ENCODE results near the gene CLBA1.

Gene CLBA1

GRCh38 chr14:105010891-105011291, 25.3 kb downstream of the CLBA1 start:
- H3K4me1 ChIP-seq (ENCODE audit: control insufficient read depth, insufficient read depth, low read length), result peaks cover 12% of the 10 kb centered on the region
- POLR2A ChIA-PET, result interaction anchor here (1.5 kb wide), 1 partner anchor 10 kb away, joined by 3 read pairs; the partner anchor contains the start of gene CDCA4
- no peaks in the 10 kb centered on the region for H3K9me3 ChIP-seq (ENCODE audit: control insufficient read depth, insufficient read depth, low read depth, low read length)
- CTCF ChIA-PET, result interaction anchor here (0.6 to 5.7 kb wide), 3 partner anchors 34 to 475 kb away, joined by 3 to 32 read pairs (median 3); no protein-coding TSS in a partner anchor
- TF ChIP-seq ZNF837 (tag by site-specific recombination; IDR thresholded peaks at IDR 0.05), result no peak
- TF ChIP-seq ZFHX2 (tag by site-specific recombination; conservative IDR thresholded peaks at IDR 0.05), result 0 out of 2 replicates have a peak, but pooled peaks have one; percentile 17
- TF ChIP-seq ZNF621 (tag by site-specific recombination; IDR thresholded peaks at IDR 0.05), result no peak
- TF ChIP-seq GLIS2 (tag by site-specific recombination; IDR thresholded peaks at IDR 0.05), result 0 out of 2 replicates have a peak, but pooled peaks have one; percentile 32
- TF ChIP-seq GLI4 (tag by site-specific recombination; IDR thresholded peaks at IDR 0.05), result no peak
- no peak for TF ChIP-seq ZNF544 (tag by site-specific recombination; IDR thresholded peaks at IDR 0.05)
- TF ChIP-seq OVOL3 (tag by site-specific recombination; IDR thresholded peaks at IDR 0.05), result no peak
- no peak for TF ChIP-seq YY2 (tag by site-specific recombination; IDR thresholded peaks at IDR 0.05)
- TF ChIP-seq MYNN (tag by site-specific recombination; IDR thresholded peaks at IDR 0.05; ENCODE audit: borderline replicate concordance), result no peak
- TF ChIP-seq ZNF266 (tag by site-specific recombination; IDR thresholded peaks at IDR 0.05; ENCODE audit: low read depth), result no peak
- no peak for TF ChIP-seq ZNF521 (tag by site-specific recombination; IDR thresholded peaks at IDR 0.05)
- peak; percentile 80 for TF ChIP-seq ZNF341 (tag by site-specific recombination; IDR thresholded peaks at IDR 0.05; ENCODE audit: low read depth)
- peak; percentile 47 for TF ChIP-seq GLIS1 (tag by site-specific recombination; IDR thresholded peaks at IDR 0.05)
- no peak for TF ChIP-seq MEIS1 (CRISPR knock-in tag; IDR thresholded peaks at IDR 0.05; ENCODE audit: borderline replicate concordance)
- peak; percentile 36; the same call in 1 of the 2 replicates for TF ChIP-seq ZBTB8A (tag by site-specific recombination; IDR thresholded peaks at IDR 0.05)
- H3K36me3 ChIP-seq (ENCODE audit: control insufficient read depth in 2 of 2, insufficient read depth in 1 of 2, low read length in 2 of 2), result peaks cover 15 to 75% of the 10 kb centered on the region in 2 experiments
- H3K27ac ChIP-seq (ENCODE audit: extremely low read depth, low read depth, low read length), result no peak overlapping the region
- H3K4me3 ChIP-seq (ENCODE audit: low read depth, low read length), result no peak overlapping the region

GRCh38 chr14:105011312-105011990, 25.9 kb downstream of the CLBA1 start:
- ChIA-PET POLR2A (interaction anchor here (1.5 kb wide), 1 partner anchor 10 kb away, joined by 3 read pairs; the partner anchor contains the start of gene CDCA4), CTCF (interaction anchor here (0.6 to 5.7 kb wide), 4 partner anchors 24 to 475 kb away, joined by 3 to 32 read pairs (median 3); no protein-coding TSS in a partner anchor)
- H3K27ac ChIP-seq (ENCODE audit: extremely low read depth, low read depth, low read length), result no peak overlapping the region
- TF ChIP-seq ZNF366 (tag by site-specific recombination; conservative IDR thresholded peaks at IDR 0.05), result no peak
- no peak for TF ChIP-seq ZNF664 (tag by site-specific recombination; IDR thresholded peaks at IDR 0.05)
- TF ChIP-seq ZNF600 (tag by site-specific recombination; IDR thresholded peaks at IDR 0.05), result peak; percentile 42; the same call in 1 of the 2 replicates
- no peak for TF ChIP-seq ZNF660 (tag by site-specific recombination; IDR thresholded peaks at IDR 0.05)
- peak; percentile 43; the same call in 1 of the 2 replicates for TF ChIP-seq REST (tag by site-specific recombination; IDR thresholded peaks at IDR 0.05)
- no peak for TF ChIP-seq ZNF114 (tag by site-specific recombination; IDR thresholded peaks at IDR 0.05)
- H3K4me1 ChIP-seq (ENCODE audit: control insufficient read depth, insufficient read depth, low read length), result peaks cover 12% of the 10 kb centered on the region
- H3K36me3 ChIP-seq (ENCODE audit: control insufficient read depth in 2 of 2, insufficient read depth in 1 of 2, low read length in 2 of 2), result peaks cover 15 to 78% of the 10 kb centered on the region in 2 experiments
- no peaks in the 10 kb centered on the region for H3K9me3 ChIP-seq (ENCODE audit: control insufficient read depth, insufficient read depth, low read depth, low read length)
- no peak overlapping the region for H3K4me3 ChIP-seq (ENCODE audit: low read depth, low read length)
